Posterior vena cava (tissue), 2 donors: Measurements from ENCODE around the gene HOXC4. TPM values are rescaled to one million over a fixed set of nuclear protein-coding genes. Genes with fewer than 3 reads are reported as not detected.
"Not testable (repeated sequence)": the region's sequence is repeated elsewhere in the genome, so short reads cannot be mapped to it uniquely, and the experiment has no call there.

ENCODE experiments used
- DNase-seq: peaks from one replicate; pipeline ENCODE4 v3.0.0-alpha.2; 2020; ENCODE audit warnings: low spot score
- intact Hi-C, 2 donors: fragments of 100-400 bp; cut with DNase I; formaldehyde crosslinking; loops; one replicate each; pipeline versions ENCODE4 v1.14.1 to v1.14.2; 2022 to 2023
- total RNA-seq, 2 donors: library from RNA; stranded (reverse); fragmentation: NEBNext Ultra II Directional; extraction: Animal tissue kit (Norgen Biotek cat#: 25700); gene quantifications; one replicate each; pipeline ENCODE4 v1.2.1, GENCODE V29; 2021
- donor health status: DM: yes; HTN: yes; CAD: no.
- donor health status: DM: yes; HTN: yes; CAD: no.

The HOXC4 gene
- total RNA-seq, 2 donors from 2014 or later: 17.1 to 19.4 TPM

GRCh38 chr12:54036620-54037359, 16.8 kb upstream of the HOXC4 start:
- no peak for DNase-seq
- intact Hi-C loops: loop anchor here in 1 of 2 donors (5.0 kb wide), 1 partner anchor 41 kb away; no protein-coding TSS in a partner anchor

GRCh38 chr12:54037360-54038283, 16.0 kb upstream of the HOXC4 start:
- DNase-seq: peak; percentile 55
- intact Hi-C loops: loop anchor here in 1 of 2 donors (5.0 kb wide), 1 partner anchor 40 kb away; no protein-coding TSS in a partner anchor

- intact Hi-C loops: loop anchor here in 1 of 2 donors (5.0 kb wide), 1 partner anchor 39 kb away; no protein-coding TSS in a partner anchor
- DNase-seq: peak; percentile 53
These were observed 15.3 kb upstream of the HOXC4 start for GRCh38 chr12:54038284-54038870.

- intact Hi-C loops: loop anchor here in 1 of 2 donors (5.0 kb wide), 1 partner anchor 38 kb away; no protein-coding TSS in a partner anchor
- peak; percentile 81 for DNase-seq
These were observed 14.7 kb upstream of the HOXC4 start for GRCh38 chr12:54038871-54039414.

GRCh38 chr12:54039417-54040147, 14.1 kb upstream of the HOXC4 start:
- peak; percentile 91 for DNase-seq
- intact Hi-C loops: loop anchor here in 1 of 2 donors (5.0 kb wide), 1 partner anchor 38 kb away; no protein-coding TSS in a partner anchor

GRCh38 chr12:54040148-54040494, 13.5 kb upstream of the HOXC4 start:
- intact Hi-C loops: no loop called here
- no peak for DNase-seq

GRCh38 chr12:54040648-54041047, 13.0 kb upstream of the HOXC4 start:
- DNase-seq: no peak

GRCh38 chr12:54041097-54041690, 12.4 kb upstream of the HOXC4 start:
- DNase-seq: no peak
- intact Hi-C loops: no loop called here

More at GRCh38 chr12:54040648-54041047, 13.0 kb upstream of the HOXC4 start:
- intact Hi-C loops: no loop called here

- DNase-seq, intact Hi-C loops: not testable (repeated sequence)
These were observed 11.6 kb upstream of the HOXC4 start for GRCh38 chr12:54042033-54042432.

- DNase-seq: no peak
- intact Hi-C loops: no loop called here
These were observed 10.4 kb upstream of the HOXC4 start for GRCh38 chr12:54042970-54043853.

- intact Hi-C loops: no loop called here
These were observed 9.1 kb upstream of the HOXC4 start for GRCh38 chr12:54044425-54045103.

GRCh38 chr12:54045401-54045800, 8.2 kb upstream of the HOXC4 start:
- intact Hi-C loops: no loop called here
- DNase-seq: no peak

More at GRCh38 chr12:54044425-54045103, 9.1 kb upstream of the HOXC4 start:
- DNase-seq: no peak

- intact Hi-C loops: no loop called here
- no peak for DNase-seq
These were observed 7.6 kb upstream of the HOXC4 start for GRCh38 chr12:54045868-54046521.

- no peak for DNase-seq
- intact Hi-C loops: no loop called here
These were observed 6.9 kb upstream of the HOXC4 start for GRCh38 chr12:54046809-54047159.

GRCh38 chr12:54047160-54047963, 6.3 kb upstream of the HOXC4 start:
- intact Hi-C loops: no loop called here
- DNase-seq: no peak

- no peak for DNase-seq
- intact Hi-C loops: no loop called here
These were observed 5.7 kb upstream of the HOXC4 start for GRCh38 chr12:54047964-54048303.
